HCT116 (cell line): ENCODE measurements around the gene IQCH. TPM values are rescaled to one million over a fixed set of nuclear protein-coding genes. Genes with fewer than 3 reads are reported as not detected.

Experiments used
- ATAC-seq: fragments of 200-7000 bp; cut with Tn5 transposase; 2 replicates; pipeline ENCODE4 v1.9.1; 2020; ENCODE audit warnings: mild to moderate bottlenecking, moderate library complexity
- Bru-seq: library from RNA; stranded (reverse); fragments of 400-500 nt; gene quantifications from one replicate; lab custom pipeline; 2021; lab: Mats Ljungman, UMichigan
- BruChase-seq, 2 experiments: library from RNA; stranded (reverse); fragments of 400-500 nt; gene quantifications; one replicate each; lab custom pipeline; 2021; lab: Mats Ljungman, UMichigan
- BruUV-seq: library from RNA; stranded (reverse); fragments of 400-500 nt; replicated peaks from 2 replicates; lab custom pipeline; 2021; lab: Mats Ljungman, UMichigan
- CTCF ChIA-PET: fragments of 300-600 bp; sonication (Branson Sonifier 250); formaldehyde crosslinking; loops from one replicate; lab custom pipeline; 2021; ENCODE audit warnings: antibody characterized with exemption; lab: Charles Lee
- POLR2A ChIA-PET: fragments of 300-600, 350-600 bp; sonication (Branson Sonifier 250); formaldehyde crosslinking; loops from one replicate; lab custom pipeline; 2021; ENCODE audit warnings: antibody characterized with exemption; lab: Charles Lee
- RAD21 ChIA-PET, 2 experiments: fragments of 300-600 bp; sonication (Branson Sonifier 250); formaldehyde crosslinking; loops; one replicate each; lab custom pipeline; 2023; ENCODE audit warnings: low total read pairs in 2 of 2; ENCODE audit not compliant: uncharacterized antibody in 2 of 2, unreplicated experiment in 2 of 2, low non-redundant PET in 1 of 2; lab: Charles Lee
- DNase-seq: peaks from one replicate; pipeline ENCODE4 v3.0.0-alpha.2; 2010; ENCODE audit warnings: low read depth, low spot score
- H2AFZ ChIP-seq: fragments of 200-600 bp; shearing (Covaris generic), sonication (generic); 2 replicates; pipeline ENCODE4 v1.6.1; 2017; ENCODE audit warnings: low read depth, mixed run types, mixed read lengths, antibody characterized with exemption, low read length; ENCODE audit not compliant: poor library complexity, severe bottlenecking
- H3K27ac ChIP-seq: 2 replicates; pipeline ENCODE4 v1.5.1; 2012; ENCODE audit warnings: low read depth, low read length
- H3K27me3 ChIP-seq: fragments of 200-600 bp; sonication (generic); 2 replicates; pipeline ENCODE4 v1.6.1; 2016; ENCODE audit warnings: mixed run types, low read length, mixed read lengths; ENCODE audit not compliant: insufficient read depth
- H3K36me3 ChIP-seq, 2 experiments: fragments of 200-500 bp in 1 of 2; fragments of 200-600 bp in 1 of 2; sonication (Bioruptor generic) in 1 of 2; sonication (generic) in 1 of 2; 2 replicates each; pipeline versions ENCODE4 v1.5.1 to v1.6.1; 2014 to 2016; ENCODE audit warnings: low read length in 2 of 2, inconsistent platforms in 1 of 2, mixed read lengths in 1 of 2, mixed run types in 1 of 2; ENCODE audit not compliant: insufficient read depth in 2 of 2, control insufficient read depth in 1 of 2
- H3K4me1 ChIP-seq, 2 experiments: fragments of 200-600 bp in 1 of 2; sonication (generic) in 1 of 2; 2 replicates each; pipeline versions ENCODE4 v1.5.1 to v1.6.1; 2012 to 2017; ENCODE audit warnings: low read length in 2 of 2, inconsistent platforms in 1 of 2, mild to moderate bottlenecking in 1 of 2, mixed read lengths in 1 of 2, mixed run types in 1 of 2, moderate library complexity in 1 of 2; ENCODE audit not compliant: insufficient read depth in 2 of 2, control insufficient read depth in 1 of 2
- H3K4me2 ChIP-seq: fragments of 200-600 bp; sonication (generic); 2 replicates; pipeline ENCODE4 v1.6.1; 2017; ENCODE audit warnings: mixed run types, low read length, mixed read lengths
- H3K4me3 ChIP-seq, 2 experiments: fragments of 200-600 bp in 1 of 2; sonication (generic) in 1 of 2; replicated peaks in 1 of 2; 2 replicates each; pipeline ENCODE4 v1.5.1; 2011 to 2016; ENCODE audit warnings: low read length in 2 of 2, control low read depth in 1 of 2, low read depth in 1 of 2, mild to moderate bottlenecking in 1 of 2, mixed read lengths in 1 of 2, mixed run types in 1 of 2
- H3K79me2 ChIP-seq: fragments of 200-600 bp; sonication (generic); 2 replicates; pipeline ENCODE4 v1.6.1; 2017; ENCODE audit warnings: mild to moderate bottlenecking, mixed run types, low read length, moderate library complexity, mixed read lengths; ENCODE audit not compliant: insufficient read depth
- H3K9ac ChIP-seq: fragments of 200-600 bp; sonication (generic); 2 replicates; pipeline ENCODE4 v1.6.1; 2016; ENCODE audit warnings: low read length, mixed read lengths
- H3K9me2 ChIP-seq: fragments of 200-600 bp; sonication (generic), shearing (Covaris generic); 2 replicates; pipeline ENCODE4 v1.6.1; 2017; ENCODE audit warnings: mixed run types, mild to moderate bottlenecking, moderate library complexity; ENCODE audit not compliant: insufficient read depth
- H3K9me3 ChIP-seq, 2 experiments: fragments of 200-500 bp in 1 of 2; fragments of 200-600 bp in 1 of 2; sonication (Bioruptor generic) in 1 of 2; sonication (generic) in 1 of 2; 2 replicates each; pipeline ENCODE4 v1.6.1; 2014 to 2017; ENCODE audit warnings: low read length in 2 of 2, mixed read lengths in 2 of 2, inconsistent platforms in 1 of 2, low read depth in 1 of 2, mild to moderate bottlenecking in 1 of 2, mixed run types in 1 of 2, moderate library complexity in 1 of 2; ENCODE audit not compliant: control insufficient read depth in 1 of 2, insufficient read depth in 1 of 2
- H4K20me1 ChIP-seq: fragments of 200-600 bp; sonication (generic), shearing (Covaris generic); 2 replicates; pipeline ENCODE4 v1.6.1; 2017; ENCODE audit warnings: mixed run types, mild to moderate bottlenecking, moderate library complexity; ENCODE audit not compliant: insufficient read depth
- ATF3 ChIP-seq: IDR thresholded peaks from 2 replicates; pipeline ENCODE4 v1.6.1; 2012
- CBX3 ChIP-seq: IDR thresholded peaks from 2 replicates; pipeline ENCODE4 v1.6.1; 2012; ENCODE audit warnings: low read depth
- CEBPB ChIP-seq: IDR thresholded peaks from 2 replicates; pipeline ENCODE4 v1.6.1; 2012; ENCODE audit warnings: low read depth
- EGR1 ChIP-seq: IDR thresholded peaks from 2 replicates; pipeline ENCODE4 v1.6.1; 2012; ENCODE audit warnings: low read depth
- ELF1 ChIP-seq: IDR thresholded peaks from 2 replicates; pipeline ENCODE4 v1.6.1; 2012; ENCODE audit warnings: low read depth, borderline replicate concordance
- EZH2 ChIP-seq: fragments of 200-600 bp; sonication (generic); IDR thresholded peaks from 2 replicates; pipeline ENCODE4 v1.6.1; 2017; ENCODE audit warnings: antibody characterized with exemption, mixed run types
- EZH2phosphoT487 ChIP-seq: fragments of 200-600 bp; IDR thresholded peaks from 2 replicates; pipeline ENCODE4 v1.6.1; 2018; ENCODE audit warnings: antibody characterized with exemption, borderline replicate concordance
- FOSL1 ChIP-seq: IDR thresholded peaks from 2 replicates; pipeline ENCODE4 v1.6.1; 2012; ENCODE audit warnings: low read depth
- JUND ChIP-seq: IDR thresholded peaks from 2 replicates; pipeline ENCODE4 v1.6.1; 2012
- MAX ChIP-seq: IDR thresholded peaks from 2 replicates; pipeline ENCODE4 v1.6.1; 2012
- POLR2A ChIP-seq: IDR thresholded peaks from 2 replicates; pipeline ENCODE4 v1.7.0; 2011; ENCODE audit warnings: borderline replicate concordance; ENCODE audit not compliant: insufficient read depth, insufficient read length; ENCODE audit errors: extremely low read depth
- POLR2AphosphoS5 ChIP-seq: IDR thresholded peaks from 2 replicates; pipeline ENCODE4 v1.6.1; 2011; ENCODE audit warnings: mild to moderate bottlenecking, low read depth, low read length, moderate library complexity
- RAD21 ChIP-seq: IDR thresholded peaks from 2 replicates; pipeline ENCODE4 v1.6.1; 2012; ENCODE audit warnings: low read depth, mild to moderate bottlenecking
- REST ChIP-seq: IDR thresholded peaks from 2 replicates; pipeline ENCODE4 v1.6.1; 2012; ENCODE audit warnings: low read depth
- SIN3A ChIP-seq: IDR thresholded peaks from 2 replicates; pipeline ENCODE4 v1.6.1; 2012; ENCODE audit warnings: low read depth
- SP1 ChIP-seq: IDR thresholded peaks from 2 replicates; pipeline ENCODE4 v1.6.1; 2012; ENCODE audit warnings: low read depth
- SRF ChIP-seq: IDR thresholded peaks from 2 replicates; pipeline ENCODE4 v1.6.1; 2012; ENCODE audit warnings: low read depth
- ZFX ChIP-seq: fragments of 450-650 bp; IDR thresholded peaks from 2 replicates; pipeline ENCODE4 v1.6.1; 2017
- intact Hi-C: fragments of 100-400 bp; cut with micrococcal nuclease; formaldehyde crosslinking; loops from 2 replicates; pipeline ENCODE4 v1.10.0; 2022
- long read RNA-seq: library from polyadenylated mRNA; unstranded; transcript quantifications from one replicate; pipeline ENCODE4 v2.0.0, GENCODE V29; 2021; ENCODE audit not compliant: unreplicated experiment
- polyA plus RNA-seq: library from polyadenylated mRNA; unstranded; fragments of >200 nt; gene quantifications from 2 replicates; pipeline ENCODE4 v1.2.1, GENCODE V29; 2012; ENCODE audit warnings: missing spikeins
- total RNA-seq: library from RNA; stranded (reverse); gene quantifications from one replicate; pipeline ENCODE4 v1.2.1, GENCODE V29; 2021; ENCODE audit not compliant: unreplicated experiment
- TF ChIP-seq, protein P1 (sequence below), 3 experiments: fragments of 200-600 bp in 1 of 3; sonication (generic) in 1 of 3; IDR thresholded peaks in 2 of 3; conservative IDR thresholded peaks in 1 of 3; 2 replicates each; pipeline ENCODE4 v1.5.1; 2012 to 2017; ENCODE audit warnings: low read depth in 2 of 3, low read length in 2 of 3, antibody characterized with exemption in 1 of 3, borderline replicate concordance in 1 of 3, control low read depth in 1 of 3, mild to moderate bottlenecking in 1 of 3, mixed read lengths in 1 of 3, mixed run types in 1 of 3, moderate library complexity in 1 of 3; ENCODE audit not compliant: insufficient read depth in 1 of 3

Gene IQCH
- total RNA-seq (4.6 TPM), Bru-seq, nascent RNA (percentile 53 among the genes with signal in this experiment), BruChase-seq, experiment 1, labeled RNA remaining after a 6-hour chase (percentile 43 among the genes with signal in this experiment), BruChase-seq, experiment 2, labeled RNA remaining after a 2-hour chase (percentile 45 among the genes with signal in this experiment)
- polyA plus RNA-seq: 3.3 and 5.3 TPM in 2 replicates
- long read RNA-seq, partial matches to known transcripts: 2 of 5 reads
- long read RNA-seq, other reads (novel, unspliced or antisense): 3 of 5 reads

DNA sequence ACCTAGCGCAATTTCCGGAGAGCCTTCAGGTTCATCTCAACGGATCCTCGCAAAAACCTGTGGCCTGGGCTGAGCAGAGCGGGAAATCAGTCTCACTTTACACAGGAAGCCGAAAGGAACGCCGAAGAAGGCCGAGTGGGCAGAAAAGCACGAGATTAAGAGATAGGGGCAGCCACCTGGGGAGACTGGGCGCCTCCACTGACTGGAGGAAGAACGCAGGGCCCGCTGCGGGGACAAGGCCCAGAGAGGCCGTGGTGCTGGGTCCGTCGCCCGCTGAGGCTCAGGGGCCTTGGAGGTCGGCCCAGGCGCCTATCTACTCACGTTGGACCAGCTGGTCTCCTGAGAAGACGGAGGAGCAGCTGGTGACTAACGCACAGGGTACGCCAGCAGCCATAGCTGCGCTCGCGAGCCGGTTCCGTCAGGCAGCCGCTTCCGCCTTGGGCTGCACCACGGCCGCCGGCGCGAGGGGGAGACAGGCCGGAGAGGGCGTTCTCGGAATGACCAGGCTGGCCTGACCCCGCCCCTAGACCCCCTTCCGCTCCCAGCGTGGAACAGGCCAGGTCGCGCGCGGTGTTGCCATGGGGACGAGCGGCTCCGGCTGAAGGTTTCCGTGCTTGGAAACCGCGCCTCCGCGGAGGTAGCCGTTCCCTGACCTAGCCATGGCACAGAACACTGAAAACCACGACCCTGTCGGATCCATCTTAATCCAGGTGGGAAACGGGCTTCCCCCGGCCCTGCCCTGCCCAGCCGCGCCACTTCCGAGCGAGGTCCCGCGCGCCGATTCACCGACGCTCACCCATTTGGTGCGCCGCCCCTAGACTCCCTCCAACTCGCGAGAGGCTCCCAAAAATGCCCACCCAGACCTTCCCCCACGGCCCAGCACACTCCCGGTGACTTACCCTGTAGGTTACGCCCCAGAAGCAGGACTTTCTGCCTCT, at the start of gene IQCH, which contains the start of gene AAGAB:
IQCH (plus strand) TSS at position 549 of the 938 bp plus-strand sequence; CDS start at position 660, 111 bp downstream.
AAGAB (minus strand) TSS at position 424 of the 938 bp plus-strand sequence; CDS start at position 394, 30 bp downstream.
- ChIA-PET POLR2A (interaction anchor here (1.5 kb wide), 1 partner anchor 106 kb away, joined by 3 read pairs; no protein-coding TSS in a partner anchor), CTCF (interaction anchor here (1.5 kb wide), 1 partner anchor 14 kb away, joined by 3 read pairs; no protein-coding TSS in a partner anchor), RAD21 (no interaction called here)
- Histone ChIP-seq H2AFZ (peak within 1 kb of the TSS; percentile 54), H4K20me1 (no peaks in the 10 kb centered on the region), H3K36me3 (no peaks in the 10 kb centered on the region), H3K4me3 (peak within 1 kb of the TSS; percentile 77 to 96), H3K27ac (peak within 1 kb of the TSS; percentile 60), H3K9me3 (no peaks in the 10 kb centered on the region), H3K79me2 (peaks cover 48% of the 10 kb centered on the region), H3K27me3 (no peaks in the 10 kb centered on the region), H3K9me2 (no peaks in the 10 kb centered on the region), H3K9ac (peak within 1 kb of the TSS; percentile 87), H3K4me2 (peak within 1 kb of the TSS; percentile 74), H3K4me1 (peaks cover 7 to 21% of the 10 kb centered on the region in 2 experiments; a peak in 3 of 4 replicates)
- ATAC-seq (peak; percentile 92), DNase-seq (peak; percentile 93)
- intact Hi-C loops: loop anchor here (10.0 kb wide), 1 partner anchor 1460 kb away; the partner anchor contains the start of gene DENND4A
- no TSS peak for BruUV-seq
- TF ChIP-seq EGR1 (no peak), POLR2A (peak; percentile 43), SP1 (peak; percentile 100), ELF1 (peak; percentile 95), POLR2AphosphoS5 (peak; percentile 92), RAD21 (peak; percentile 5; the same call in 1 of the 2 replicates), EZH2phosphoT487 (no peak), ZFX (peak; percentile 70), SRF (no peak; the same call in 1 of the 2 replicates), MAX (peak; percentile 93), CEBPB (no peak), EZH2 (no peak), SIN3A (peak; percentile 92), ATF3 (no peak), REST (no peak), CBX3 (peak; percentile 86; the same call in 1 of the 2 replicates), FOSL1 (peak; percentile 18; the same call in 1 of the 2 replicates), JUND (peak; percentile 90)
- TF ChIP-seq, protein P1, sequence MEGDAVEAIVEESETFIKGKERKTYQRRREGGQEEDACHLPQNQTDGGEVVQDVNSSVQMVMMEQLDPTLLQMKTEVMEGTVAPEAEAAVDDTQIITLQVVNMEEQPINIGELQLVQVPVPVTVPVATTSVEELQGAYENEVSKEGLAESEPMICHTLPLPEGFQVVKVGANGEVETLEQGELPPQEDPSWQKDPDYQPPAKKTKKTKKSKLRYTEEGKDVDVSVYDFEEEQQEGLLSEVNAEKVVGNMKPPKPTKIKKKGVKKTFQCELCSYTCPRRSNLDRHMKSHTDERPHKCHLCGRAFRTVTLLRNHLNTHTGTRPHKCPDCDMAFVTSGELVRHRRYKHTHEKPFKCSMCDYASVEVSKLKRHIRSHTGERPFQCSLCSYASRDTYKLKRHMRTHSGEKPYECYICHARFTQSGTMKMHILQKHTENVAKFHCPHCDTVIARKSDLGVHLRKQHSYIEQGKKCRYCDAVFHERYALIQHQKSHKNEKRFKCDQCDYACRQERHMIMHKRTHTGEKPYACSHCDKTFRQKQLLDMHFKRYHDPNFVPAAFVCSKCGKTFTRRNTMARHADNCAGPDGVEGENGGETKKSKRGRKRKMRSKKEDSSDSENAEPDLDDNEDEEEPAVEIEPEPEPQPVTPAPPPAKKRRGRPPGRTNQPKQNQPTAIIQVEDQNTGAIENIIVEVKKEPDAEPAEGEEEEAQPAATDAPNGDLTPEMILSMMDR (IDR thresholded peaks at IDR 0.05 in 2 of 3, conservative IDR thresholded peaks at IDR 0.05 in 1 of 3; ENCODE audit: borderline replicate concordance in 1 of 3, insufficient read depth in 1 of 3, low read depth in 2 of 3, low read length in 2 of 3): no peak
